ENCODE measurements around the gene SHCBP1. TPM values are rescaled to one million over a fixed set of nuclear protein-coding genes. Genes with fewer than 3 reads are reported as not detected.
"Not testable (repeated sequence)": the region's sequence is repeated elsewhere in the genome, so short reads cannot be mapped to it uniquely, and the experiment has no call there.

SHCBP1 gene

DNA sequence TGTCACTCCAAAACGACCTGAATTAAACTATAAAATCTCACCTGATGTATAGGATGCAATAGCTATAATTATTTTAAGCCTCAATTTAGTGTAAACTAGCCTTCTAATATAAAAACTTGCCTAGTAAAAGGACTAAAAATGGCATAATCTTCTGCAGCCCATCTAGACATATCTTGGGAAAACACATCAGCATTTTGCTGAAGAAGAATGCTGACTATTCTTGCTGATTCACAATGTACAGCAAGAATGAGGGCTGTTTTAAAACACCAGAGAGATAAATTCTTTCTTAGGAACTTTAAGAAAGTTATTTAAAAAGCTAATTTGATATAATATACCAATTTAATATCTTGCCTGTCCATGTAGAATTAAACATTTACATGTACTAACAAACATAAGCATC lies 63.2 kb downstream of the SHCBP1 start:
- Histone ChIP-seq H2BK15ac (replicated peaks; ENCODE audit: low read depth) (no peak overlapping the region), H3K36me3 (ENCODE audit: control insufficient read depth, insufficient read depth, low read length) (no peaks in the 10 kb centered on the region), H2BK120ac (ENCODE audit: low read depth, low read length) (no peak overlapping the region), H3K4ac (ENCODE audit: low read depth, low read length) (no peak overlapping the region), H3K79me1 (ENCODE audit: low read length) (no peaks in the 10 kb centered on the region), H3K4me2 (ENCODE audit: low read length) (no peak overlapping the region), H3K18ac (ENCODE audit: low read length) (no peak overlapping the region), H3K79me2 (ENCODE audit: control insufficient read depth, insufficient read depth, low read length) (no peaks in the 10 kb centered on the region), H4K5ac (ENCODE audit: low read length) (no peak overlapping the region), H3K27me3 (ENCODE audit: insufficient read depth, low read length, poor library complexity) (no peaks in the 10 kb centered on the region), H3K4me3 (ENCODE audit: low read length) (no peak overlapping the region), H3K9ac (ENCODE audit: low read length) (no peak overlapping the region), H3K27ac (ENCODE audit: low read depth, low read length) (no peak overlapping the region), H3K4me1 (ENCODE audit: control insufficient read depth, low read depth, low read length) (no peaks in the 10 kb centered on the region), H4K8ac (ENCODE audit: low read depth, low read length) (no peak overlapping the region), H2BK5ac (ENCODE audit: low read length) (no peak overlapping the region), H3K56ac (ENCODE audit: low read length) (no peak overlapping the region), H3K23ac (ENCODE audit: low read length) (no peak overlapping the region), H2AK5ac (ENCODE audit: low read length) (no peak overlapping the region)
- no CpG with 5 or more reads among the region's 1 CpG for WGBS (ENCODE audit: extremely low coverage, insufficient coverage, low lambda C conversion rate)
- no peak for DNase-seq

DNA sequence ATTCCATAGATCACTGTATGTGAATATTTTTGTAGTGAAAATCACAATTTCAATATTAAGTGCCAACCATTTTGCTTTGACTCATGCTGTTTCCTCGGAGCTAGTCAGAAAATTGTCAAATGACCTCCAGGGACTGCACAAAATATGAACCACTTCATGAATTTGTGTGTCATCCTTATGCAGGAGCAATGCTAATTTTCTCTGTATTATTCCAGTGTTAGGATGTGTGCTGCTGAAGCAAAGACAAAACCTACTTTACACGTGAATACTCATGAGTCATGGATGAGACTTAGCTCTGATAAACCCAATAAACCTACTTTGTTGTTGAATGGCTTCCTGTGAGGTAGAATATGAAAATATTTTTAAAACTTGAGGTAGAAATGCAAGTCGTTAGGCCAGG lies 65.2 kb downstream of the SHCBP1 start:
- Histone ChIP-seq H2BK15ac (replicated peaks; ENCODE audit: low read depth) (no peak overlapping the region), H2BK5ac (ENCODE audit: low read length) (no peak overlapping the region), H3K4me3 (ENCODE audit: low read length) (no peak overlapping the region), H3K9ac (ENCODE audit: low read length) (no peak overlapping the region), H3K36me3 (ENCODE audit: control insufficient read depth, insufficient read depth, low read length) (no peaks in the 10 kb centered on the region), H3K4me2 (ENCODE audit: low read length) (no peak overlapping the region), H3K18ac (ENCODE audit: low read length) (no peak overlapping the region), H3K79me2 (ENCODE audit: control insufficient read depth, insufficient read depth, low read length) (no peaks in the 10 kb centered on the region), H3K27ac (ENCODE audit: low read depth, low read length) (no peak overlapping the region), H3K23ac (ENCODE audit: low read length) (no peak overlapping the region), H2BK120ac (ENCODE audit: low read depth, low read length) (no peak overlapping the region), H3K4ac (ENCODE audit: low read depth, low read length) (no peak overlapping the region), H3K4me1 (ENCODE audit: control insufficient read depth, low read depth, low read length) (no peaks in the 10 kb centered on the region), H3K56ac (ENCODE audit: low read length) (no peak overlapping the region), H3K27me3 (ENCODE audit: insufficient read depth, low read length, poor library complexity) (no peaks in the 10 kb centered on the region), H4K8ac (ENCODE audit: low read depth, low read length) (no peak overlapping the region), H2AK5ac (ENCODE audit: low read length) (no peak overlapping the region), H4K5ac (ENCODE audit: low read length) (no peak overlapping the region), H3K79me1 (ENCODE audit: low read length) (no peaks in the 10 kb centered on the region)
- DNase-seq: no peak
- no CpG with 5 or more reads among the region's 3 CpGs for WGBS (ENCODE audit: extremely low coverage, insufficient coverage, low lambda C conversion rate)

DNA sequence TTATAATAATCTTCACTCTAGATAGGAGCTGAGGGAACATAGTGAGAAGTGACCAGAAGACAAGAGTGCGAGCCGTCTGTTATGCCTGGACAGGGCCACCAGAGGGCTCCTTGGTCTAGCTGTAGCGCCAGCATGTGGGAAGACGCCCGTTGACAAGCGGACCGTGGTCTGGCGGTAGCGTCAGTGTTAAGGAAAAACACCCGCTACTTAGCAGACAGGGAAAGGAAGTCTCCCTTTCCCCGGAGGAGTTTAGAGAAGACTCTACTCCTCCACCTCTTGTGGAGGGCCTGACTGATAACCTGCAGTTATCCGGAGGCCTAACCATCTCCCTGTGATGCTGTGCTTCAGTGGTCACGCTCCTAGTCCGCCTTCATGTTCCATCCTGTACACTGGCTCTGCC lies 66.7 kb downstream of the SHCBP1 start:
- H3K79me1 ChIP-seq (ENCODE audit: low read length); H3K4me3 ChIP-seq (ENCODE audit: low read length); H4K8ac ChIP-seq (ENCODE audit: low read depth, low read length); H3K4me1 ChIP-seq (ENCODE audit: control insufficient read depth, low read depth, low read length); H3K4ac ChIP-seq (ENCODE audit: low read depth, low read length); H3K27ac ChIP-seq (ENCODE audit: low read depth, low read length); H2BK5ac ChIP-seq (ENCODE audit: low read length); H4K5ac ChIP-seq (ENCODE audit: low read length); H2AK5ac ChIP-seq (ENCODE audit: low read length); H3K79me2 ChIP-seq (ENCODE audit: control insufficient read depth, insufficient read depth, low read length); H3K18ac ChIP-seq (ENCODE audit: low read length); H2BK120ac ChIP-seq (ENCODE audit: low read depth, low read length); H3K56ac ChIP-seq (ENCODE audit: low read length); H3K36me3 ChIP-seq (ENCODE audit: control insufficient read depth, insufficient read depth, low read length); H3K9ac ChIP-seq (ENCODE audit: low read length); H2BK15ac ChIP-seq (replicated peaks; ENCODE audit: low read depth); H3K27me3 ChIP-seq (ENCODE audit: insufficient read depth, low read length, poor library complexity); H3K4me2 ChIP-seq (ENCODE audit: low read length); H3K23ac ChIP-seq (ENCODE audit: low read length): not testable (repeated sequence)
- peak; percentile 82 for DNase-seq
- WGBS (ENCODE audit: extremely low coverage, insufficient coverage, low lambda C conversion rate): no CpG with 5 or more reads among the region's 14 CpGs

DNA sequence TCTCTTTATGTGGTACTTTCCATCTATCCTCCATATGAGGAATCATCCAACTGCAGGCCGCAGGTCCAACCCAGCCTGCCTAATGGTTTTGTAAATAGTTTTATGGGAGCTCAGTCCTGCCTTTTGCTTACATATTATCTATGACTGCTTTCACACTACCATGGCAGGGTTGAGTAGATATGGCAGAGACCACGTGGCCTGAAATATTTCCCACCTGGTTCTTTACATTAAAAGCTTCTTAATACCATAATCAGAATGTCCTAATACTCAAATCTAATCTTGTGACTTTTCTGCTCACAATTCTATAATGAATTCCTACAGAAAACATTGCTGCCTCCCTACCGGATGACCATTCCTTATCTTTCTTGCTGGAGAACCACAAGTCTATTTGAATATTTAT lies 71.7 kb downstream of the SHCBP1 start:
- H3K23ac ChIP-seq (ENCODE audit: low read length): no peak overlapping the region

More for the DNA sequence above, 71.7 kb downstream of the SHCBP1 start:
- H3K4me1 ChIP-seq (ENCODE audit: control insufficient read depth, low read depth, low read length): no peaks in the 10 kb centered on the region
- H3K56ac ChIP-seq (ENCODE audit: low read length): no peak overlapping the region
- no peak overlapping the region for H2AK5ac ChIP-seq (ENCODE audit: low read length)
- H3K9ac ChIP-seq (ENCODE audit: low read length): no peak overlapping the region
- H2BK5ac ChIP-seq (ENCODE audit: low read length): no peak overlapping the region
- no peak for DNase-seq
- H3K27me3 ChIP-seq (ENCODE audit: insufficient read depth, low read length, poor library complexity): no peaks in the 10 kb centered on the region
- H3K27ac ChIP-seq (ENCODE audit: low read depth, low read length): no peak overlapping the region
- WGBS (ENCODE audit: extremely low coverage, insufficient coverage, low lambda C conversion rate): no CpG with 5 or more reads among the region's 3 CpGs
- H3K36me3 ChIP-seq (ENCODE audit: control insufficient read depth, insufficient read depth, low read length): no peaks in the 10 kb centered on the region
- H4K5ac ChIP-seq (ENCODE audit: low read length): no peak overlapping the region
- no peak overlapping the region for H2BK120ac ChIP-seq (ENCODE audit: low read depth, low read length)
- H4K8ac ChIP-seq (ENCODE audit: low read depth, low read length): no peak overlapping the region
- H3K18ac ChIP-seq (ENCODE audit: low read length): no peak overlapping the region
- no peaks in the 10 kb centered on the region for H3K79me2 ChIP-seq (ENCODE audit: control insufficient read depth, insufficient read depth, low read length)
- no peaks in the 10 kb centered on the region for H3K79me1 ChIP-seq (ENCODE audit: low read length)
- no peak overlapping the region for H2BK15ac ChIP-seq (replicated peaks; ENCODE audit: low read depth)
- no peak overlapping the region for H3K4me2 ChIP-seq (ENCODE audit: low read length)
- H3K4me3 ChIP-seq (ENCODE audit: low read length): no peak overlapping the region
- no peak overlapping the region for H3K4ac ChIP-seq (ENCODE audit: low read depth, low read length)

Small RNA genes lying within 50 kb of the gene (small RNA-seq; reads per million reads assigned to genes)
- gene RNU6-845P (ENCODE audit: insufficient read depth): not detected
